ENCODE data around the gene MTHFR.

DNA sequence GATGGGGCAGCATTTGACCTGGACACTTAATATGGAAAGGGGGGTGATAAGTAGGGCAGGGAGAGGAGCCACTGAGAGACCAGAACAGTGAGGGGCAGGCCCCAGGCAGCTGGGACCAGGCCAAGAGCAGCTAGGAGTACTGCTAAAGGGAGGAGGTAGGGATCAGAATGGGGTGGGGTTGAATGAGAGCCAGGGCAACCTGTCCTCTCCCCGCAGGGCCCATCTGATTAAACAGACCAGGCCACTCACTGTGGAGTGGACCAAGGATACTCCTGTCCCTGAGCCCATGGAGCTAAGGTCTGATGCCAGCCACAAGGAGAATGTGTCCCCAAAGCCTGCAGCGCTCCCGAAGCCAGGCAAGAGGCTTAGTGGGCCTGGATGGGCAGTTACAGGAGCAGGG is 41.6 kb downstream of the MTHFR start:
- TF ChIP-seq TAF1 (IDR thresholded peaks at IDR 0.05; ENCODE audit: borderline replicate concordance, insufficient read depth, low read length) (no peak), POLR2AphosphoS5 (IDR thresholded peaks at IDR 0.05; ENCODE audit: low read depth, low read length) (no peak), SIN3A (IDR thresholded peaks at IDR 0.05; ENCODE audit: borderline replicate concordance, insufficient read depth, low read length) (no peak), FOXP2 (optimal IDR thresholded peaks at IDR 0.05; ENCODE audit: borderline replicate concordance, extremely low read depth, extremely low read length, insufficient read depth) (no peak)
- TF ChIP-seq, protein P1, sequence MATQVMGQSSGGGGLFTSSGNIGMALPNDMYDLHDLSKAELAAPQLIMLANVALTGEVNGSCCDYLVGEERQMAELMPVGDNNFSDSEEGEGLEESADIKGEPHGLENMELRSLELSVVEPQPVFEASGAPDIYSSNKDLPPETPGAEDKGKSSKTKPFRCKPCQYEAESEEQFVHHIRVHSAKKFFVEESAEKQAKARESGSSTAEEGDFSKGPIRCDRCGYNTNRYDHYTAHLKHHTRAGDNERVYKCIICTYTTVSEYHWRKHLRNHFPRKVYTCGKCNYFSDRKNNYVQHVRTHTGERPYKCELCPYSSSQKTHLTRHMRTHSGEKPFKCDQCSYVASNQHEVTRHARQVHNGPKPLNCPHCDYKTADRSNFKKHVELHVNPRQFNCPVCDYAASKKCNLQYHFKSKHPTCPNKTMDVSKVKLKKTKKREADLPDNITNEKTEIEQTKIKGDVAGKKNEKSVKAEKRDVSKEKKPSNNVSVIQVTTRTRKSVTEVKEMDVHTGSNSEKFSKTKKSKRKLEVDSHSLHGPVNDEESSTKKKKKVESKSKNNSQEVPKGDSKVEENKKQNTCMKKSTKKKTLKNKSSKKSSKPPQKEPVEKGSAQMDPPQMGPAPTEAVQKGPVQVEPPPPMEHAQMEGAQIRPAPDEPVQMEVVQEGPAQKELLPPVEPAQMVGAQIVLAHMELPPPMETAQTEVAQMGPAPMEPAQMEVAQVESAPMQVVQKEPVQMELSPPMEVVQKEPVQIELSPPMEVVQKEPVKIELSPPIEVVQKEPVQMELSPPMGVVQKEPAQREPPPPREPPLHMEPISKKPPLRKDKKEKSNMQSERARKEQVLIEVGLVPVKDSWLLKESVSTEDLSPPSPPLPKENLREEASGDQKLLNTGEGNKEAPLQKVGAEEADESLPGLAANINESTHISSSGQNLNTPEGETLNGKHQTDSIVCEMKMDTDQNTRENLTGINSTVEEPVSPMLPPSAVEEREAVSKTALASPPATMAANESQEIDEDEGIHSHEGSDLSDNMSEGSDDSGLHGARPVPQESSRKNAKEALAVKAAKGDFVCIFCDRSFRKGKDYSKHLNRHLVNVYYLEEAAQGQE (IDR thresholded peaks at IDR 0.05; ENCODE audit: insufficient read depth in 1 of 2, low read depth in 2 of 2, low read length in 2 of 2): no peak

All from PFSK-1 (cell line).